GM18511 (cell line): ENCODE data around the gene SYNJ1.
"Not testable (repeated sequence)": the region's sequence is repeated elsewhere in the genome, so short reads cannot be mapped to it uniquely, and the experiment has no call there.

ENCODE experiments used
- ATAC-seq: cut with Tn5 transposase; IDR thresholded peaks from one replicate; pipeline ENCODE4 v1.9.1; 2021; ENCODE audit warnings: mild to moderate bottlenecking, moderate library complexity; ENCODE audit not compliant: unreplicated experiment

Gene SYNJ1

DNA sequence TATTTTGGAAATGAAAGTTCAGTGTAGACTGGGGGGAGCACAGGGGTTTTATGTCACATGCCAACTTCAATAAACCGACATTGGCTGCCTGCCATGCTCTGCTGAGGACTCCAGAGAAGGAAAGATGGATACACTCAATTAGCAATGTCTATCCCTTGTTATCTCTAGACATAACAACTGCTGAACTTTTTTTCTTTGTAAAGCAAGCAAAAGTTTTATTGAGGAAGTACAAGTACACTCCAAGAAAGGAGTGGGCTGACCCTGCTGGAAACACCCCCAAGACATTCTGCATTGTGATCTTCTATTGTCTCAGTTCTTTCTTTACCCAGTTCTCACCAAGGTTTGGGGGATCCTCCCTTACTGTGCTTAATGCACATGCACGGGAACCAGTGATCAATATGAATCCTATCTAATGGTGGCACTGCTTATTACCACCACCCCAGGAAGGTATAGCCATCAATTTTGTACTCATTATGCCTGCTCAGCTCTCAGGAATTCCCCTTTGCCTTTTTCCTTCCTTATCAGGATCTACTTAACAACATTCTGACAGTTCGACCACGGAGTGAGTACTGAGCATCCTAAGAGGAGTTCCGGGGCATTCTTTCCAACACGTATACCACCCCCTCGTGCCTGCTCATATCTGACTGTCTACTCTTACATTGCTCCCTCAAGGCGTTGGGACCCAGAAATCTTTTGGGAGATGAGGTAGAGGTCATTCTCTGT is 28.7 kb downstream of the SYNJ1 start:
- no peak for ATAC-seq

DNA sequence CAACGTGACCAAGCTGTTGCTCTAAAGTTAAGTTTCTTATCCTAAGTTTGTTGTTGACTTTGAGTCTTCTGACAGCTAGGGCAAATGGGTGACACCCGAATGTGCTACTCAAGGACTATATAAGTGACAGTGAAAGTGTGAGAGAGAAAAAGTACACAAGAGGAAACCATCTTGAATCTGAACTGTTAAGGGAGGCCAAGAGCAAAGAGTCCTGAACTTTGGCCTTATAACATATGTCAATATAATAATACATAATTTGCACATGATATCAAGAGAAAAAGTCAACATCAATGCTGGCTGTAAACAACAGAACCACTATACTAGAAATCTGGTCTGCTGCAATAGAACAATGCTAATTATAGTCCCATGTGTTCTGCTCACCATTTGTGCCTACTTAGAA is 29.5 kb downstream of the SYNJ1 start:
- ATAC-seq = no peak

DNA sequence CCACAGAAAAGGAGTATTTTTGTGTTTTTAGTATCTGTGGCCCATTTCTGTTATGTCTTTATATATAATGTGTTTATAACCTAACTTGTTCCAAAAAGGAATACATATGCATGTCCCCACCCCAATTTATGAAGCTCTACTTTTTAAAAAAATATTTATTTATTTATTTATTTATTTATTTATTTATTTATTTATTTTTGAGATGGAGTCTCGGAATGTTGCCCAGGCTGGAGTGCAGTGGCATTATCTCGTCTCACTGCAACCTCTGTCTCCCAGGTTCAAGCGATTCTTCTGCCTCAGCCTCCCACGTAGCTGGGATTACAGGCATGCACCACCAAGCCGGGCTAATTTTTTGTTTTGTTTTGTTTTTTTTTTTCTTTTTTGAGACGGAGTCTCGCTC is 32.3 kb downstream of the SYNJ1 start:
- not testable (repeated sequence) for ATAC-seq

DNA sequence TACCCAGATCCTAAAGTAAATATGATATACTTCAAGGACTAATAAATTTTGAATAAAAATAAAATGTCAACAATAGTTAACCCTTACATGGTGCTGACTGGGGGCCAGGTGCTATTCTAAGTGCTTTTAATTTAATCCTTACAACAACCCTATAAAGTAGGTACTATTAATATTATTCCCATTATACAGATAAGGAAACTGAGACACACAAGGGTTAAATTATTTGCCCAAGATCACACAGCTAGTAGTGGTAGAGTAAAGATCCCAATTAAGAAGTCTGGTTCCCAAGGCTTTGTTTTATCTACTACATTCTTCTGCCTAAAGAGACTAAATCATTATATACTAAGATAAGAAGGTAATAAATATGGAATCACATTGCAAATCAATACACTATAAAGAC is 34.2 kb downstream of the SYNJ1 start:
- no peak for ATAC-seq

DNA sequence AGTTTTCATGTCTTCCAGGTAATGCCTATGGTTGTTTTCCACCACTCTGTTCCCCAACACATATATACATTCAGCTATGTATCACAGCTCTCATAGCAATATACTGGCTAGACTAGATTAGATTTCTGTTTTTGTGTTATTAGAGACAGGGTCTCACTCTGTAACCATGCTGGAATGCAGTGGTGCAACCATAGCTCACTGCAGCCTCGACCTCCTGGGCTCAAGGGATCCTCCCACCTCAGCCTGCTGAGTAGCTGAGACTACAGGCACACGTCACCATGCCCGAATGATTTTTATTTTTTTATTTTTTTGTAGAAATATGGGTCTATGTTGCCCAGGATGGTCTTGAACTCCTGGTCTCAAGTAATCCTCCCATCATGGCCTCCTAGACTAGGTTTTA is 37.7 kb downstream of the SYNJ1 start:
- ATAC-seq = no peak

DNA sequence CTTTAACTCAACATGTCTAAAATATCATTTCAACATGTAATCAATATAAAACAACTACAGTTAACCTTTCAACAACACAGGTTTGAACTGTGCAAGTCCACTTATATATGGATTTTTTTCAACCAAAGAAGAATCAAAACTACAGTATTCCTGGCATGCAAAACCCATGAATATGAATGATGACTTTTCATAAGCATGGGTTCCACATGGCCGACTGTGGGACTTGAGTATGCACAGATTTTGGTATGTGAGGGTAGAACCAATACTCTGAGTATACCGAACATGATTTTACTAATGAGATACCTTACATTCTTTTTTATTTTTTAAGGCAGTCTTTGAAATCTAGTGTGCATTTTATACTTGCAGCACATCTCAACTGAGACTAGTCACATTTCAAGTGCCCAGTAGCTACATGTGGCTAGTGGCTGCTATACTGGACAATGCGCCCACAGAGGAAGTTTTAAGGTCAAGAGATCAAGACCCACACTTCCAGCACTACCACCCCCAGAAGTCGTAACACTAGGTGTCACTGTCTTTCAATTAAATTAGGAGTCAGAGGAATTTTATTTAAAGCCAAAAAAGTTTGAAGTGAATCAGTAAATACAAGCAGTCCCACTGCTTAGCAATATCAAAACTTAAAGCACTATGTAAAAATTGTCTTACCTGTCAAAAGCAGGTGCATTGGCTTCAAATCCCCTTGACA is 40.0 kb downstream of the SYNJ1 start:
- no peak for ATAC-seq

DNA sequence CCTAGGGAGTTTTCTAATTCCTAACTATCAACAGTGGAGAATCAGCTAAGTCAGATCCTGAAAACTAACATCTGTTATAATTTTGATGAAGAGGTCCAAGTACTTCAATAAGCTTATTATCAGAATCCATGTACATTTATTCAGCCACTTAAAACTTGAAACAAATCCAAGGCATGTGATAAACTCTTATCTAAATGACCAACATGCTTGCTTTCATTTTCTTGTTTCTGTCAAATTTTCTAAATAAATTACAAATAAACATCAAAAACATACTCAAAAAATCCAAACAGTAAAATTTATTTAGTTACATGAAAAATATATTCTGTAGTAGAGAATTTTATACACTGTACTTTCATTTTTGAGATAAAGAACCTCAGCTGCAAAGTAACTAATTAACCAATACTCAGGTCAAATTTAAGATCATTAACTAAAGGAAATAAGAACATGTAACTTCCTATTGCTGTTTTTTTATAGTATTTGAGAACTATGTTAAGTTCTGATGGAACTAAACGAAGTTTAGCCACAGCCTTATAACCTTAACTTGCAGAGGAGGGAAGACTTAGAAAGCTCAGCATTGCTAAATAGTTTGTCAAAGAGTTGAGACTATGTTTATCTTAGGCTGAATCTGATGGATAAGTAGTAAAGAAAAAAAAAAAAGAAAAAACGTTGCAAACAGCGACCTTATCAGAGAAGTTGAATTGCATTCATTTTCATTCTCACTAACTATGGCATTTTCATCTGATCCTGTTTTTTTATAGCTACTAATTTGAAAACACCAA is 44.9 kb downstream of the SYNJ1 start:
- no peak for ATAC-seq

DNA sequence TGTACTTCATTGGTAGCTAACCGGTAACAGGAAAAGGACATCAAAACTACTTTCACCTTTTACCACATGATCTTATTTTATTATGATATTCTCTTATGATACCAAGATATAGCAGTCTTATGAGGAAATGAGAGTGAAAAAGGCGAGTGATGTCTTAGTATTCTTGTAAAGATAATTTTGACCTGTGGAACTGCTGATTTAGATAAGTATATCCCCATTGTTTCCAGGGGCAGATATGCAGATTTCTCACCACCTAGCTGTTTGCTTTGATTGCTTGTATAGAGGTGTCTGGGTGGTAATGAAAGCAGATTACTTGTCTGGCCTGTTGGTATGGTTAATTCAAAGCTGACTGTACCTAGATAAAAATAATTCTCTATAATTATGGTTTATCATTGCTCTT is 53.1 kb downstream of the SYNJ1 start:
- no peak for ATAC-seq

DNA sequence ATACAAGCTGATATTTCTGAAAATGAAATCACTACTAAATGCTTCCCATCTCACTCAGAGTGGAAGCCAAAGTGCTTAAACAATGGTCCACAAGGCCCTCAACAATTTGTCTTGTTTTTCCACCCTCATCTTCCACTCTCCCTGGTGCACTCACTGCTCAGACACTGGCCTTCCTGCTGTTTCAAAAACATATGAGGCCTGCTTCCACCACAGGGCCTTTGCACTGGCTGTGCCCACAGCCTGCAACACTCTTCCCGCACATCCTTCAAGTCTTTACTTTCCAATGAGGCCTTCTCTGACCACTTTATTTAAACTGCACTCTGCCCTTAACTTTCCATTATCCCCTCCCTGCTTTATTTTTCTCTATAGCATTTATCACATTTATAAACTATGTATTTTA is 53.8 kb downstream of the SYNJ1 start:
- no peak for ATAC-seq

DNA sequence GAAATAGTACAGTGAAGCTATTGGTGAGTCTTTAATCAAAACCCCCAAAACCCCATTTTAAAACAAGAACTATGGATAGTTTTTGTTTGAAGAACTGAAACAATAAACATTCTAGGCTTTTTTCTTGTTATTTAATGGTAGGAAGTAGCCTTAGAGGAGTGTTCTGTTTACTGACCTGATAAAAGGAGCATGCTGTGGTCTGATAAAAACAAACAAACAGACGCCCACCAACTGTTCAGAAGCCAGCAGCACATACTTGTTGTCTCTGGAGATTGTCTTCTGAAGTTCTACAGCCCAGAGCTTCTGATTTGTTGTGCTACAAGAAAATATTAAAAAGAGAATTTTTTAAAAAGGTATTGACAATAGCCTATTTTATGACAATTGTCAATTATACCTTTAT is 61.6 kb downstream of the SYNJ1 start:
- no peak for ATAC-seq

DNA sequence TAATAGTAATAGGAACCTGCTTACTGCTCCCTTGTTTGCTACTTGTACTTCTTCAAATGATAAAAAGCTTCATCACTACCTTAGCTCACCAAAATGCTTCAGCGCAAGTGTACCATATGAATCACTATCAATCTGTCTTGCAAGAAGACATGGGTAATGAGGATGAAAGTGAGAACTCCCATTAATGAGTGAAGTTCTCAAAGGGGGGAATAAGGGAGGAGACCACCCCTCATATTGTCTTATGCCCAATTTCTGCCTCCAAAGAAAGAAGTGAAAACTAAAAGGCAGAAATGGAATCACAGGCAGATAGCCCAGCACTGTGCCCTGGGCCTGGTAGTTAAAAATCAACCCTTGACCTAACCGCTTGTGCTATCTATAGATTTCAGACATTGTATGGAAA is 63.7 kb downstream of the SYNJ1 start:
- not testable (repeated sequence) for ATAC-seq

DNA sequence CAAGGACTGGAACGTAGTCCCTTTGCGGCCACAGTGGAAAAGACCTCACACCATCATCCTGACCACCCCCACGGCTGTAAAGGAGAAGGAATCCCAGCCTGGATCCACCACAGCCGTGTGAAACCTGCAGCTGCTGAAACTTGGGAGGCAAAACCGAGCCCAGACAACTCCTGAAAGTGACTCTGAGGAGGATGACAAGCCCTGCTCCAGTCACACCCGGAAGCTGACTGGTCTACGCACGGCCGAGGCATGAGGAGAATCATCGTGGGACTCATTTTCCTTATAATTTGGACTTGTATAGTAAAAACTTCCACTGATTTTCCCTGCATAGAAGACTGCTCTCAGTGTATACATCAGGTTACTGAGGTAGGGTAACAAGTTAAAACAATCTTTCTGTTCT is 65.8 kb downstream of the SYNJ1 start:
- ATAC-seq = not testable (repeated sequence)

DNA sequence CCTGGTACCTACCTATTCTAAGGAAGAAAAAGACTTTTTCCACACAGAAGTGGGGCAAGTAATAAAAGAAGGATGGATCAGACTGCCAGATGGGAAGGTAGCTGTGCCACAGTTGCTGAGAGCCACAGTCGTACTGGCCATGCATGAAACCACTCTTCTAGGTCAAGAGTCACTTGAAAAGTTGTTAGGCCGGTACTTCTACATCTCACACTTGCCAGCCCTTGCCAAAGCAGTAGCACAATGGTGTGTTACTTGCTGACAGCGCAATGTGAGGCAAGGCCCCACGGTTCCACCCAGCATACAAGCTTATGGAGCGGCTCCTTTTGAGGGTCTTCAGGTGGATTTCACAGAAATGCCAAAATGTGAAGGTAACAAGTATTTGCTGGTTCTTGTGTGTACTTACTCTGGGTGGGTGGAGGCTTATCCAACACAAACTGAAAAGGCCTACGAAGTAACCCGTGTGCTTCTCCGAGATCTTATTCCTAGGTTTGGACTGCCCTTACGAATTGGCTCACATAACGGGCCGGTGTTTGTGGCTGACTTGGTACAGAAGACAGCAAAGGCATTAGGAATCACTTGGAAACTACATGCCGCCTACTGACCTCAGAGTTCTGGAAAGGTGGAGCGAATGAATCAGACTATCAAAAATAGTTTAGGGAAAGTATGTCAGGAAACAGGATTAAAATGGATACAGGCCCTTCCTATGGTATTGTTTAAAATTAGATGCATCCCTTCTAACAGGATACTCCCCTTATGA is 66.6 kb downstream of the SYNJ1 start:
- ATAC-seq = not testable (repeated sequence)

DNA sequence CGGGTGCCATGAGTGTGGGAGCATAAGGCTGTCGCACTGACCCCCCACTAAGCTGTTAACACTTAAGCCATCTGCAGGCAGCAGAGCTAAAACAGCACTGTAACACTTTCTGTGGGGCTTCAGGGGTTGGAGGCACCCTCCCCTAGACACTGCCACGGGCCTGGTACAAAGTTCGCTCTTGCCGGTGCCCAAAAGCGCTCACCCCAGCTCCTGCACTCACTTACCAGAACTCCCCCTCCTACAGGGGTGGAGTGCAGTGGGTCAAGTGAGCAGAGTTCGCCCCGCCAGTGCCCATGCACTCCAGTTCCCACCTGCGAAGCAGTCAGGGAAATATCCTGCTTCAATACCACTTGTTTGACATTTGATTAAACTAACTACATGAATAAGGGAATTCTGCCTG is 69.3 kb downstream of the SYNJ1 start:
- no peak for ATAC-seq

DNA sequence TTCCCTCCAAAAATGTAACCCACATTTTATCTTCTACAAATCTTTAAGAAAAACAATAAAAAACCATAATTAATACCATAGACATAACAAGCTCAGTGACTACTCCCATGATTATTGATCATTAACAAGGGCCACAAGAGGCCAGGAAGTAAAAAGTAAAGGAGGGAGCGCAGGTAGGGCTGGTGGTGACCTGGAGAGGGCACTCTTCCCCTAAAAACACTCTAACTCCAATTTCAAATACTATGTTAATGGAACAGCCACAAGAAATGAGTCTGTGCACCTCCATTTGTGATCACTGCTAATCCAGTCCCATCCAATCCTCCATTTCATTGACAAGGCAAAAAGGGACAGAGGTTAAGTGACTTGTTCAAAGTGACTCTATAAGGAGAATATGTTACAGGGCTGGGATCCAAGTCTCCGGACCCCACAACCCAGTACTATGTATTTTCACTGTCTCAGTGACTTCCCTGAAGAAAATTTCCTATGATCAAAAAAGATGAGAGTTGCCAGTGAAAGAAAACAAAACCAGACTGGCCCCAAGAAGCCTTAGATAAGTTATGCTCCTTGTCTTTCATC is 74.4 kb downstream of the SYNJ1 start:
- ATAC-seq = peak; percentile 62

DNA sequence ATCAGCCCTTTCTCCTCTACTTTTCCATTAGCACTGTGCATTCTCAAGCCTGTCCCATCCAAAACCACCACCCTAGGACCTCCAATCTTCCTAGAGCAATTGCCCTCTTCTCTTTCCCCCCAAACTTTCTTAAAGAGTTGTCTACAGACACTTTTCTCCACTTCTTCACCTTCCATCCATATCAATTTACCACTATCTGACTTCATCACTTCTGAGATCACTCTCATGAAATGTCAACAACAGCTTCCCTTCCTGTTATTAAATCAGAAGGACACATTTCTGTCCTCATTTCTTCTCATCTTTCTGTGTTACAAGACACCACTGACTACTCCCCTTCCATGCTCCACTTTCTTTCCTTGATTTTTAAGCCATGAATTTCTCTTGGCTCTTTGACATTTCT is 79.6 kb downstream of the SYNJ1 start:
- ATAC-seq = no peak

DNA sequence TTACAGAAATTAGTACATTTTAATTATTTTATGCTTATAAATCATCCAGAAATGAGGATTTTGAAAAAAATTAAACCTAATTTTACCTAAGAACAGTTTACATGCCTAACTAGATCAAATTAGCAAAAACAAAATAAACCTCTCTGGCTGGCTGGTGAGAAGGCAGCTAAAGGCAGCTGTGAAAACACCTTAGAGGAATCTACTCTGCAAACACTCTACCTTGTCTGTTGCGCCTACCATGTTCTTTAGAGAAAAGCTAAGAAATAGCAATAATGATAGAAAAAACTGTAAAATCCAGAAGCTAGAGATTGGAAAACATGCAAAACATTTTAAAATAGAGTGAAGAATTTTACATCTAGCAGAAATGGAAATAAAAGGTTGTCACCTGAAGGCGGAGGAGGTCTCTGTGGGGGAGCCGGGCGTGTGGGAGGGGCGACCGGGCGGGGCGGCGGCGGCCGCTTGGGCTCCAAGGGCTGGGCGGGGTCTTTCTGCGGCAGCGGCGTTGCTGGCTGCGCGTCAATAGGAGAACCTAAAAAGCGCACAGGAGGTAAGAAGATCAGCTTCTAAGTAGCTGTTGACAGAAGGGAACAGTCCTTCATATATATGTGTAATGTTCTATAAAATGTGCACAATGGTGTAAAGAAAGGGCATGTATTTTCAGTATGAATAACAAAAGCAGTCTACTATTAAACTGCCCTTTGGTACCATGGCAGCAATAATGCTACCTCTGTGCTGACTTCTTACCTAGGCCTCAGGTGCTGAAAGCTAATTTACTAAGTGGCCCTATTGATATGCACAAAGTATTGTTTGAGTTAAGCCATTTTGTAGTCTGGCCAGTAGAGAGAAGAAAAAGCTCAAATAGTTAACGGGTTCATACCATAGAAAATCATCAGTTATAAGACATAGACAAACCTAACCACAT is 82.3 kb downstream of the SYNJ1 start:
- no peak for ATAC-seq

DNA sequence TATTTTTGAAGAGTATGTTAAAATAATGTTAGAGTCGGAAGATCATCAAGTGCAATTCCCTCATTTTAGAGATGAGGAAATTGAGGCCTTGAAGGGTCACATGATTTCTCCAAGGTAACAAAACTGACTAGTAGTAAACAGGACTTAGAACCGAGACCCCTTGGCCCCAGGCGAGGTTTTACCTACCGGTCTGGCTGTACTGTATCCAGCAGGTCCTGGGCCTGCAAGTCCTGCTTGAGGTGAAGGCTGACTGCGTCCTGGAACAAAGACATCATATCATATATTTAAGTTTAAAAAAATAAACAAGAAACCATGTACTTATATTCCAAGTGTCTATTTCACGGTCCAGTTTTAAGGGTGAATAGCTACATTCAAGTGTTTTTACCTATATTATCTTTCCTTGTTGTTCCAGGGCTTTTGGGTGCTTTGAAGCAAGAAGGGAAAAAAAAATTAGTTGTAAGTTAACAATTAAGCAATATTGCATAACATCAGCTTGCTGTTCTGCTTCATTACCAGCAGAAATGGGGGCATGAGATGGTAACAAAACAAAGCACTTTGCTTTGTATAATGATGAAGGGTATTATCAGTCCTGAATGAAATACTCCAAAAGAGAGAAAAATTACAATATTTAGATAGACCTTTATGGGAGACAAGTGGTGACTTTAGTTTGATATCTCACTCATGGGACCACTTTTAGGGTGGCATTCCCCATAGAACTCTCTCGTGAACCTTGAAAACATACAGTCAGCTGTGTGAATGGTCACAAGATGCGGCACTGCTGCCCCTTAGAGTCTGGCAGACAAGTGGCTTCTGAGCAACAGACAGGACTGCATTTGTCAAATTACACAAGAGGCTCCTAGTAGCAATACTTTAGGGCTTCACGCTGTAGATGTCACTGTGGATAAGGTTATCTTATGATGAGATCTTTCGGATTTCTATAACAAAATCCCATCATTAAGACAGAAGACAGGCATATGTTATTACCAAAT is 85.8 kb downstream of the SYNJ1 start:
- no peak for ATAC-seq
